ENCODE data around the gene NUSAP1.
"Not testable (repeated sequence)": the region's sequence is repeated elsewhere in the genome, so short reads cannot be mapped to it uniquely, and the experiment has no call there.

The NUSAP1 gene, protein sequence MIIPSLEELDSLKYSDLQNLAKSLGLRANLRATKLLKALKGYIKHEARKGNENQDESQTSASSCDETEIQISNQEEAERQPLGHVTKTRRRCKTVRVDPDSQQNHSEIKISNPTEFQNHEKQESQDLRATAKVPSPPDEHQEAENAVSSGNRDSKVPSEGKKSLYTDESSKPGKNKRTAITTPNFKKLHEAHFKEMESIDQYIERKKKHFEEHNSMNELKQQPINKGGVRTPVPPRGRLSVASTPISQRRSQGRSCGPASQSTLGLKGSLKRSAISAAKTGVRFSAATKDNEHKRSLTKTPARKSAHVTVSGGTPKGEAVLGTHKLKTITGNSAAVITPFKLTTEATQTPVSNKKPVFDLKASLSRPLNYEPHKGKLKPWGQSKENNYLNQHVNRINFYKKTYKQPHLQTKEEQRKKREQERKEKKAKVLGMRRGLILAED

DNA sequence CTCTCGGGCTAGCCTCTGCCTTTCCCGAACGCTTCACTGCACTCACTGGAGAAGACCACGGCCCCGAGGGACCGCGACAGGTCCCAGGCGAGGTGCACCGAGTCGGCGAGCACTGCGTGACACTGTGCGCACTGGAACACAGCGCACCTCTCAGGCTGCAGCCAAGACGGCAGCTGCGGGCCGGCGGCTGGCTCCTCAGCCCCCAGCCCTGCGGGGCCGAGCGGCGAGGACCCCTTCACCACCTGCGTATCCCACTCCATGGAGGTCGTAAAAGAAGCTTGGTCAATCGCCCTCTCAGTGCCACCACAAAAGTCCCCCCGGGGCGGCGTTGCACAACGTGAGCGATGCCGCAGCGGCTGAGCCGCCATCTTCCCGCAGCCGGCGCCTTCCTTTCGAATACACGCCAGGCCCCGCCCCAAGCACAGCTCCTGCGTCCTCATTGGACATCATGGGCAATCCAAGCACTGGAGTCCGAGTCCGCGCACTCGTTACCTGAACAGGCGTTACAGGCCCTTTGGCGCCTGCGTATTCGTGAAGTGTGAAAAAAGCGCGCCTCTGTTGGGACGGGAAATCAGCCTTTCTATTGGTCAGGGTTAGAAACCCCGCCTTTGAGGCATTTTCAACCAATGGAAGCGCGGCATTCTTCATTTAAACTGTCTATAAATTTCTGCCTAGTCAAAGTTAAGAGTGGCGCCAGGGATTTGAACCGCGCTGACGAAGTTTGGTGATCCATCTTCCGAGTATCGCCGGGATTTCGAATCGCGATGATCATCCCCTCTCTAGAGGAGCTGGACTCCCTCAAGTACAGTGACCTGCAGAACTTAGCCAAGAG lies at the start of gene NUSAP1, which contains the start of gene OIP5:
Gene NUSAP1 (plus strand): TSS at position 688 of the 832 bp plus-strand sequence. CDS start 77 bp downstream, at position 765.
Gene OIP5 (minus strand): TSS at position 398 of the 832 bp plus-strand sequence. CDS start 30 bp downstream, at position 368.
- DNase-seq, result peak; percentile 57 to 96 (median 90)

DNA sequence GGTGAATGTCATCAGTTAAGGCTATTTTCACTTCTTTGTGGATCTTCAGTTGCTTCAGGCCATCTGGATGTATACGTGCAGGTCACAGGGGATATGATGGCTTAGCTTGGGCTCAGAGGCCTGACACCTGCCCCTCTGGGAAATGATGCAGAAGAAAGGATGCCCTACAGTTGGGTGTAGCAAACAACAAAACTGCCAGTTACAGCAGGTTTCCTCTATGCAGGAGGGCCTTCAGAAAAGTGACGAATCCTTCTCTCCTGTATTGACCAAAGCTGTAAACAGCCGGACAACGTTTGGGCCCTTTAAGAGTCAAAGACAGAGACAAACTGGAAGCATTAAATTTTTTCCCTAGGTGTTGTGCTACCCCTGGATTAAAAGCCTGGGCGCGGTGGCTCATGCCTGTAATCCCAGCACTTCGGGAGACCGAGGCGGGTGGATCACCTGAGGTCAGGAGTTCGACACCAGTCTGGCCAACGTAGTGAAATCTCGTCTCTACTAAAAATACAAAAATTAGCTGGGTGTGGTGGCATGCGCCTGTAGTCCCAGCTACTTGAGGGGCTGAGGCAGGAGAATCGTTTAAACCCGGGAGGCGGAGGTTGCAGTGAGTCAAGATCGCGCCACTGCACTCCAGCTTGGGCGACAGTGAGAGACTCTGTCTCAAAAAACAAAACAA lies 49.6 kb upstream of the NUSAP1 start:
- peak in 1 of 14 donors; percentile 32 for DNase-seq

GRCh38 chr15:41283653-41284426 lies 48.8 kb upstream of the NUSAP1 start:
- peak; percentile 64 to 97 (median 92) for DNase-seq

- peak in 5 of 14 donors; percentile 19 to 68 (median 52) for DNase-seq
Measured at GRCh38 chr15:41284427-41285177, 48.1 kb upstream of the NUSAP1 start.

GRCh38 chr15:41285285-41285684 lies 47.4 kb upstream of the NUSAP1 start:
- no peak for DNase-seq

DNA sequence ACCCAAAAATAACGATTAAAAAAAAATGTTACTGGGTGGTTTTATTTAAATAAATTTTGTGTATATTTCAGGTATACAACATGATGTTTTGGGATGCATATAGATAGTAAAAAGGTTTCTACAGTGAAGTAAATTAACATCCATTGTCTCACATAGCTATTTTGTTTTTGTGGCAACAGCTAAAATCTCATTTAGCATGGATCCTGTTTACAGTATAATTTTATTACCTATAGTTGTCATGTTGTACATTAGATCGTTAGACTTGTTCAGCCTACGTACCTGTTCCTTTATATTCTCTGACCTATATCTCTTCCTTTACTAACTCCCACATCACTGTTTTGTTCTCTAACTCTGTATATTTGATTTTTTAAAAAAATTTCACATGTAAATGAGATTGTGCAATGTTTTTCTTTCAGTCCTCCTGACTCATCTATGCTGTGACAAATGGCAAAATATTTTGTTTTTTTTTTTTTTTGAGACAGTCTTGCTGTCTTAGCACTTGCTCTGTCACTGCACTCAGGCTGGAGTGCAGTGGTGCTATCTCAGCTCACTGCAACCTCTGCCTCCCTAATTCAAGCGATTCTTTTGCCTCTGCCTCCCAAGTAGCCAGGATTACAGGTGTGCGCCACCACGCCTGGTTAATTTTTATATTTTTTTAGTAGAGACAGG lies 45.9 kb upstream of the NUSAP1 start:
- no peak for DNase-seq

DNA sequence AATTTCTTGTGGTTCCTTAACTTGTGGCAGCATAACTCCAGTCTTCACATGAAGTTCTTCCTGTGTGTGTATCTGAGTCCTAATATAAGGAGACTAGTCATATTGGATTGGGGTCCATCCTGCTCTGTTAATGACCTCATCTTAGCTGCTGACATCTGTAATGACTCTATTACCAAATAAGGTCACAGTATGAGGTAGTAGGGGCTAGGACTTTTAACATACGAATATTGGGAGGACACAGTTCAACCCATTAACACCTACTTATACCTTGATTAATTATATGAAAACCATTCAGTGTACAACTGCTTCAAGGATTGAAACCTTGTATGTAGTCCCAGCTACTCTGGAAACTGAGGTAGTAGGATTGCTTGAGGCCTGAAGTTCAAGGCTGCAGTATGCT lies 44.2 kb upstream of the NUSAP1 start:
- no peak for DNase-seq

DNA sequence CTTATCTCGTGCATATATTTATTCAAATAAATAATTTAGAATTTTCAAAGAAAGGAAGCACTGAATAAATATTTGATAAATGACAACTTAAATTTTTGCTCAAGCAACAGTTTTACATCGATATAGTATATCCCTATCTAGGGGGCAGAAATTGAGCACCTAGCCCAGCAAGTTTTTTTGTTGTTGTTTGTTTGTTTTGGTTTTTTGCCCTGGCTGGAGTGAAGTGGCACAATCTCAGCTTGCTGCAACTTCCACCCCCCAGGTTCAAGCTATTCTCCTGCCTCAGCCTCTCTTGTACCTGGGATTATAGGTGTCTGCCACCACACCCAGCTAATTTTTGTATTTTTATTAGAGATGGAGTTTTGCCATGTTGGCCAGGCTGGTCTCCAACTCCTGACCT lies 42.7 kb upstream of the NUSAP1 start:
- no peak for DNase-seq

DNA sequence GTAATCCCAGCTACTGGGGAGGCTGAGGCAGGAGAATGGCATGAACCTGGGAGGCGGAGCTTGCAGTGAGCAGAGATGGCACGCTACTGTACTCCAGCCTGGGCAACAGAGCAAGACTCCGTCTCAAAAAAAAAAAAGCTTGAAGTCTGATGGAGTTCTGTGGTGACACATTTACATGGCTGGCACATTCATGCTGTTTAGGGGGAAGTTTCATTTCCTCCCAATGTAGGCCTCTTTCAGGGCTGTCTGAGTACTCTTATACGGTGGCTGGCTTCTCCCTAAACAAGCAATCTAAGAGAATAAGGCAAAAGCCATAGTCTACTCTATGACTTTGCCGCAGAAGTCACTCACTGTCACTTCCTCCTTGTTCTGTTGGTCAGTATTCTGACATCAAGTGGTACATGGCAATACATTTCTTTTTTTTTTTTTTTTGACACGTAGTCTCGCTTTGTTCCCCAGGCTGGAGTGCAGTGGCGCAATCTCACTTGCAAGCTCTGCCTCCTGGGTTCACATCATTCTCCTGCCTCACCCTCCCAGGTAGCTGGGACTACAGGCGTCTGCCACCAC lies 41.5 kb upstream of the NUSAP1 start:
- DNase-seq, result peak in 1 of 14 donors; percentile 3

DNA sequence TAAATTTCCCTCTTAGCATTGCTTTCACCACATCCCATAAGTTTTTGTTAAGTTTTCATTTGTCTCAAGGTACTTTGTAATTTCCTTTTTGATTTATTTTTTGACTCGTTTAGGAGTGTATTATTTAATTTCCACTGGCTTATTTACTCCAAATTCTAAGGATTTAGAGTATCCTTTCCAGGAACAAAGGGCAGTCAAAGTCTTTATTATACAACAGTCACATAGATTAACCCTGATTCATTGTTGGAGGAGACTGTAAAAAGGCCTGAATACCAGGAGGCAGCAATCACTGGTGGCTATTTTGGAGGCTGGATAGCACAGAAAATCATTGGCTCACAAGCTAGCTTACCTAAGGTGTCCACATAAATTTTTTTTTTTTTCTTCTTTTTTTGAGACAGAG lies 40.2 kb upstream of the NUSAP1 start:
- DNase-seq, result no peak

DNA sequence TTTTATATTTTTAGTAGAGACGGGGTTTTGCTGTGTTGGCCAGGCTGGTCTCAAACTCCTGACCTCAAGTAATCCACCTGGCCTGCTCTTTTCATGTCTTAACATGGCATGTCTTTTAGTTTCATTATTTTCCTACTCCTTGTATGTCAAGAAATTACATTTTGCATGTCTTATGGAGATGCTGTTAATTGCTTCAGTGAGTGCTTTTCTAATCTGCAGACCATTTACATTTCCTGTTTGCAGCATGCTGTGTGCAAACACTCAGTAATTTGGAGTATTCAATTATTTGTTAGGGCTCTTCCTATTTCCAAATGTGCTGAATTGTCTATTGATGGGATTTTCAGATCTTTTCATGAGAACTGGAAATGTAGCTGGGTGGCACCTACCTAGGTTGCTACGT lies 31.5 kb upstream of the NUSAP1 start:
- DNase-seq, result not testable (repeated sequence)

DNA sequence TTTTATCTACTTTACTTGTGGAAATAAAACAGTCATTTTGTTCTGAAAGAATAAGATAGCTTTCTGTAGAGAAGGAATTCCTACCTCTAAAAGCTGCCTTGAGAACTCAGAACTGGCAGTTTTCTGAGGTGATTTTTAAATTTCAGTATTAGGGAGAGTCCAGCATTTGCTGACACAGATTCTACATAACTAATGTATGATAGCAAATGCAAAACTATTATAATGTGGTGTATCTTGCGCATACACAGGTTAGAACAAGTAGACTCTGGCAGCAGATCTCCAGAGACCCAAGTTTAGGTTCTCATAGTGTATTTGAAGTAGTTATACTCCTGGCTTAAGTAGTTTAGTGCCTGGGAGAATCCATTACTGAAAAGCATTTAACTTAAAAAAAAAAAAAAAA lies 31.1 kb upstream of the NUSAP1 start:
- DNase-seq, result no peak

DNA sequence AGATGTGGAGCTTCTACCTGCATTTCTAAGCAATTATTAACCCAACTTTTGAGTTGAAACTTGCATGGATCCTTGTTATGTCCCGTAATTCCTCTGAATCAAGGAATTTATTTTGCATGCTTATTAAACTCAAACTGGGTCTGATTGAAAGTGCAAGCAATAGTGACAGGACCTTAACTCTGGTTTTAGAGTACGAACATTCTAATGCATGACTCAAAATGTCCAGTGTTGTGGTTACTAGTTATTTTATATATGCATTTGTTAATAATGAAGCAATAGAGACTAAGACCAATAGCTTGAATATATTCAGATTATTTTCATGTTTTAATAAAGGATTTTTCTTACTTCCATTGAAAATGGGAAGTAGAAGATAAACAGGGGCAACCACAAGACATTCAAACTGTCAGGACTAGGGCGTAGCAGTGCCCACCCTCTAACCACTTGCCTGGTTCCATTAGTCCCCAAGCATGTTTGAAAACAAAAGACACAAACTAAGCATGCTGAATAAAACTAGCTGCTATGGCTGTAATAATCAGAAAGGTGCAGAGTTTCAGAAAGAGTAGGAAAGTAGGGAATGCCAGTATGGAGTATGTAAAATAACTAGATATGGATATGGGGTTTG lies 28.4 kb upstream of the NUSAP1 start:
- no peak for DNase-seq

- no peak for DNase-seq
Measured at GRCh38 chr15:41307679-41308078, 25.0 kb upstream of the NUSAP1 start.

DNA sequence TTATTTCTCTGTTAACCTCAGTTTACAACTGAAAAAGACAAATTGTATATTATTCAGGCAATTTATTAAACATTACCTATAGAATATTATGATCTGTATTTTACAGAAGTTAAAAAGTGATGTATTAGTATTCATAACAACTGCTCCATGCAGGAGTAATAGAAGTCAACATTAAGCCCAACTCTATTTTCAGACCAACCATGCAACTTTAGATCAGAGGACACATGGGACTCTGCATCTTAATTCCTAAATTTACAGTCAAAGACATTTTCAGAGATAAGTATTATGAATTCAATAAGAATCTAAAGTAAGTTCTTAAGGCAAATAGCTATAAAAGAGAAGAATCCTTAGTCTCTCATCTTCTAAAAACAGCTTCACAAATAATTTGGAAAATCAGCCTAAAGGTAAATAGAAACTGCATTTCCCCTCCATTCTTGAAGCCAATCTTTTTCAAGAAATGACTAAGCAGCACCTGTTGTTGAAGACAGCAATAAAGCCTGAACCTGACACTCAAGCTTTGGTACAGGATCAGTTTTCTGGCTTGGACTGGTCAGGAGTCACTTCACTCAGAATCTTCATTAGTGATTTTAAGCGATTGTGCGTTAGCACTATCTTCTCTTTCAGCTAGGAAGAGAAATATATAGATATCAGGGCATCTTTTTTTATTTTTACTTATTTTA lies 23.3 kb upstream of the NUSAP1 start:
- DNase-seq, result no peak

DNA sequence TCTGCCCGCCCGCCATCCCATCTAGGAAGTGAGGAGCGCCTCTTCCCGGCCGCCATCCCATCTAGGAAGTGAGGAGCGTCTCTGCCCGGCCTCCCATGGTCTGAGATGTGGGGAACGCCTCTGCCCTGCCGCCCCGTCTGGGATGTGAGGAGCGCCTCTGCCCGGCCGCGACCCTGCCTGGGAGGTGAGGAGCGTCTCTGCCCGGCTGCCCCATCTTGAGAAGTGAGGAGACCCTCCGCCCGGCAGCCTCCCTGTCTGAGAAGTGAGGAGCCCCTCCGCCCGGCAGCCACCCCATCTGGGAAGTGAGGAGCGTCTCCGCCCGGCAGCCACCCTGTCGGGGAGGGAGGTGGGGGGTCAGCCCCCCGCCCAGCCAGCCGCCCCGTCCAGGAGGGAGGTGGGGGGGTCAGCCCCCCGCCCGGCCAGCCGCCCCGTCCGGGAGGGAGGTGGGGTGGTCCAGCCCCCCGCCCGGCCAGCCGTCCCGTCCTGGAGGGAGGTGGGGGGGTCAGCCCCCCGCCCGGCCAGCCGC lies 11.8 kb upstream of the NUSAP1 start:
- not testable (repeated sequence) for DNase-seq

DNA sequence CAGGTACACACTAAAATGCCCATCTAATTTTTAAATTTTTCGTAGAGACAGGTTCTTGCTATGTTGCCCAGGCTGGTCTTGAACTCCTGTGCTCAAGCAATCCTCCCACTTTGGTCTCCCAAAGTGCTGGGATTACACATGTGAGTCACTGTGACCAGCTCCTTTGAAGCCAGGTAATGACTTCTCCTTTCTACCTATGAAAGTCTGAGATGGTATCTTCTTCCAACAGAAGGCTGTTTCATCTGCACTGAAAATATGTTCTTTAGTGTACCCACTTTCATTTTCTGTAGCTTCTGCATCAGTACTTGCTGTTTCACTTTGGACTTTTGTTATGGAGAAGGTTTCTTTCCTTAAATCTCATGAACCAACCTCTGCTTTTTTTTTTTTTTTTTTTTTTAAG lies 9.1 kb upstream of the NUSAP1 start:
- no peak for DNase-seq

DNA sequence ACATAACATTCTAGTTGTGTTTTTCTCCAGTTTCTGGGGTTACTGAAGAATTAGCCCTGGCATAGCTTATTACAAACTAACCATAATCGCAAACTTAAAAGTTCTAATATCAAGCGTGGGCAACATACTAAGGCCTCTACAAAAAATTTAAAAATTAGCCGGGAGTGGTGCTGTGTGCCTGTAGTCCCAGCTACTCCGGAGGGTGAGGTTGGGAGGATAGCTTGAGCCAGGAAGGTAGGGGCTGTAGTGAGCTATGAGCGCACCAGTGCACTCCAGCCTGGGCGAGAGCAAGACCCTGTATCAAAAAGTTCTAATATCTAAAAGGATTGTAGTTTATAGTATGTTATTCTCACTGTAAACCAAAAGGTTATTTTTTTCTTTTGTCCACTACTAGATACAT lies 1.4 kb upstream of the NUSAP1 start:
- DNase-seq, result no peak

DNA sequence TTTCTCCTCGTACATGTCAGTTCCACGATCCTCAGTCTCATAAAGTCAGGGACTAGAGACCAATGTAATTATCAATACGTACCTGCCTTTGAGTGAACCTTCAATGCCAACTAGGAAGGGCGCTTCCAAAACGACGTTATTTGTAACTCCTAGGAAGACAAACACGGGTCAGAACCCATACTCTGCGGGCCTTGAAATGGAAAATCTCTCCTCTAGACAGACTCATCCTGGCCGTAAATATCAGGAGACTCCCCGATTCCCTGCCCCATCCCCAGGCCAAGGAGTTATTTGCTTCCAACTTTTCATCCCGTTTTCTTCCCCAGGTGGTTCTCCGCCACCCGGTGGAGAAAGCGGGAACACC lies 868 bp upstream of the NUSAP1 start:
- DNase-seq, result peak in 1 of 14 donors; percentile 40
